ENCODE measurements around the gene ZNF223. TPM values are rescaled to one million over a fixed set of nuclear protein-coding genes. Genes with fewer than 3 reads are reported as not detected.

Gene ZNF223
- total and polyA plus RNA-seq, 10 of the 15 experiments (the other 5 are each of a cell fraction or from before 2014, with no cell fraction given): 0.05 to 3.7 (median 0.14) TPM; not detected in 4

- no peak for TF ChIP-seq ZBTB4 (CRISPR knock-in tag; IDR thresholded peaks at IDR 0.05)
- no peak for TF ChIP-seq POLR2A (IDR thresholded peaks at IDR 0.05; ENCODE audit: low read depth, low read length)
- no peak for TF ChIP-seq FOXM1 (IDR thresholded peaks at IDR 0.05; ENCODE audit: low read depth, low read length)
- TF ChIP-seq E4F1 (IDR thresholded peaks at IDR 0.05; ENCODE audit: borderline replicate concordance, partially characterized antibody): peak; percentile 13
- no peak for TF ChIP-seq JUNB (IDR thresholded peaks at IDR 0.05)
- TF ChIP-seq ETV6 (conservative IDR thresholded peaks at IDR 0.05 in 1 of 2, IDR thresholded peaks at IDR 0.05 in 1 of 2; ENCODE audit: borderline replicate concordance in 1 of 2, low read depth in 1 of 2): no peak
- TF ChIP-seq ZNF592 (IDR thresholded peaks at IDR 0.05): no peak
- TF ChIP-seq ZNF384 (IDR thresholded peaks at IDR 0.05; ENCODE audit: borderline replicate concordance, low read depth, low read length): no peak
- TF ChIP-seq IRF4 (IDR thresholded peaks at IDR 0.05; ENCODE audit: low read depth, low read length): no peak
- no peak for TF ChIP-seq BCL11A (IDR thresholded peaks at IDR 0.05; ENCODE audit: low read depth, low read length)
- TF ChIP-seq RAD51 (IDR thresholded peaks at IDR 0.05): no peak
- TF ChIP-seq CEBPB (IDR thresholded peaks at IDR 0.05; ENCODE audit: borderline replicate concordance in 1 of 2, low read depth in 2 of 2, low read length in 2 of 2): no peak
- TF ChIP-seq SPI1 (IDR thresholded peaks at IDR 0.05; ENCODE audit: borderline replicate concordance, insufficient read depth, low read depth, low read length): no peak
- TF ChIP-seq PKNOX1 (IDR thresholded peaks at IDR 0.05): peak; percentile 33
- TF ChIP-seq NKRF (conservative IDR thresholded peaks at IDR 0.05): no peak
- TF ChIP-seq HDAC2 (IDR thresholded peaks at IDR 0.05): no peak
Observed at GRCh38 chr19:44051650-44052402, at the start of gene ZNF223 (continued).
